Adrenal gland (tissue), 5 donors: ENCODE measurements around the gene XKR7.

ENCODE experiments used
- CTCF ChIP-seq, 6 experiments: fragments of 450-650 bp in 4 of 6; fragments of 200-600 bp in 2 of 6; sonication (generic) in 1 of 6; IDR thresholded peaks; 1 replicate in 5 of 6; 2 replicates in 1 of 6; pipeline versions ENCODE4 v1.5.1 to v1.8.0; 2016 to 2021; ENCODE audit warnings: antibody characterized with exemption in 6 of 6, mild to moderate bottlenecking in 2 of 6, moderate library complexity in 1 of 6
- POLR2A ChIP-seq, 2 donors: fragments of 450-650 bp; IDR thresholded peaks; one replicate each; pipeline ENCODE4 v1.6.1; 2017; ENCODE audit warnings: antibody characterized with exemption in 2 of 2, mild to moderate bottlenecking in 2 of 2, moderate library complexity in 1 of 2
- donor health status: DM: no; HTN: no; CAD: no.

DNA sequence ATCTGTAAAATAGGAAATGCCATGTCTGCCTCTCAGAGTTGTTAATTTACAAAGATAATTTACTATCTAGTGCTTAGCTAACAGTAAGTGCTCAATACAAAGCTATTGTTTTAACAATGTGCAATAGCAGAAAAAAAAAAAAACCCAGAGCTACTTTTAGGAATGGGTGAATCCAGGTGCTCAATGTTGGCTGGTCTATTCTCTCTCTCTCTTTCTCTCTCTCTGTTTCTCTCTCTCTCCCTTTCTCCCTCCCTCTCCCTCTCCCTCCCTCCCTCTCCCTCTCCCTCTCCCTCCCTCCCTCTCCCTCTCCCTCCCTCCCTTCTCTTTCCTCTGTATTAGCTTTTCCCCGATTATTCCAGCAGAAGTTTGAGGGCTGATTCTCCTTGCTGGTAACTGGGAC is 30.1 kb upstream of the XKR7 start:
- TF ChIP-seq CTCF (IDR thresholded peaks at IDR 0.05) (no peak), POLR2A (IDR thresholded peaks at IDR 0.05) (no peak)
